PC-9 (cell line): Measurements from ENCODE around the gene TBC1D9B. TPM values are rescaled to one million over a fixed set of nuclear protein-coding genes. Genes with fewer than 3 reads are reported as not detected.

Experiments used
- BruUV-seq: library from RNA; stranded (reverse); fragments of 400-500 nt; replicated peaks from 2 replicates; lab custom pipeline; 2021; lab: Mats Ljungman, UMichigan
- CTCF ChIA-PET: fragments of 300-600 bp; sonication (Branson Sonifier 250); formaldehyde crosslinking; loops from one replicate; lab custom pipeline; 2022; ENCODE audit warnings: antibody characterized with exemption; lab: Charles Lee
- POLR2A ChIA-PET: fragments of 300-600 bp; sonication (Branson Sonifier 250); formaldehyde crosslinking; loops from one replicate; lab custom pipeline; 2022; ENCODE audit warnings: antibody characterized with exemption; ENCODE audit not compliant: unreplicated experiment; lab: Charles Lee
- DNase-seq, 2 experiments: peaks; one replicate each; pipeline versions ENCODE4 v3.0.0 to v3.0.0-alpha.2; 2015 to 2022; ENCODE audit warnings: mixed read lengths in 1 of 2
- H2AFZ ChIP-seq: fragments of 200-600 bp; sonication (generic); 2 replicates; pipeline ENCODE4 v1.8.1; 2017; ENCODE audit warnings: antibody characterized with exemption
- H3F3A ChIP-seq: fragments of 200-600 bp; sonication (generic); 2 replicates; pipeline ENCODE4 v1.8.1; 2017; ENCODE audit warnings: antibody characterized with exemption, mild to moderate bottlenecking, low read depth; ENCODE audit not compliant: insufficient read depth
- H3K27ac ChIP-seq: fragments of 200-600 bp; sonication (generic); 2 replicates; pipeline ENCODE4 v1.6.1; 2016; ENCODE audit warnings: mixed run types
- H3K27me3 ChIP-seq: fragments of 200-600 bp; sonication (generic); 2 replicates; pipeline ENCODE4 v1.6.1; 2016; ENCODE audit warnings: low read depth, mixed run types; ENCODE audit not compliant: insufficient read depth
- H3K36me3 ChIP-seq: fragments of 200-600 bp; sonication (generic); 2 replicates; pipeline ENCODE4 v1.6.1; 2016; ENCODE audit warnings: low read depth, mixed run types
- H3K4me1 ChIP-seq: fragments of 200-600 bp; sonication (generic); replicated peaks from 2 replicates; pipeline ENCODE4 v1.6.1; 2016; ENCODE audit warnings: mixed run types; ENCODE audit not compliant: insufficient read depth
- H3K4me2 ChIP-seq: fragments of 200-600 bp; sonication (generic); 2 replicates; pipeline ENCODE4 v1.6.1; 2017; ENCODE audit warnings: mixed run types
- H3K4me3 ChIP-seq: fragments of 200-600 bp; sonication (generic); 2 replicates; pipeline ENCODE4 v1.6.1; 2016; ENCODE audit warnings: mixed run types
- H3K79me2 ChIP-seq: fragments of 200-600 bp; sonication (generic); 2 replicates; pipeline ENCODE4 v1.6.1; 2017; ENCODE audit warnings: low read depth, mixed run types
- H3K9me2 ChIP-seq: fragments of 200-600 bp; sonication (generic); 2 replicates; pipeline ENCODE4 v1.8.1; 2017; ENCODE audit warnings: mild to moderate bottlenecking; ENCODE audit not compliant: insufficient read depth
- H3K9me3 ChIP-seq: fragments of 200-600 bp; sonication (generic); 2 replicates; pipeline ENCODE4 v1.8.1; 2016; ENCODE audit warnings: low read depth; ENCODE audit not compliant: insufficient read depth
- H4K20me1 ChIP-seq: fragments of 200-600 bp; sonication (generic); 2 replicates; pipeline ENCODE4 v1.8.1; 2017; ENCODE audit not compliant: insufficient read depth
- CTCF ChIP-seq: fragments of 200-600 bp; sonication (generic); conservative IDR thresholded peaks from 2 replicates; pipeline ENCODE4 v1.6.1; 2017; ENCODE audit warnings: mixed run types, antibody characterized with exemption, mild to moderate bottlenecking, moderate library complexity
- EZH2 ChIP-seq: fragments of 200-600 bp; sonication (generic); IDR thresholded peaks from 2 replicates; pipeline ENCODE4 v1.8.0; 2017; ENCODE audit warnings: antibody characterized with exemption, low read depth
- intact Hi-C: fragments of 100-400 bp; cut with micrococcal nuclease; formaldehyde crosslinking; loops from one replicate; pipeline ENCODE4 v1.10.0; 2022; ENCODE audit not compliant: unreplicated experiment
- total RNA-seq: library from RNA; stranded (reverse); gene quantifications from 2 replicates; pipeline ENCODE4 v1.2.3, GENCODE V29; 2021

TBC1D9B gene
- total RNA-seq, 1 experiment from 2014 or later = 118 TPM

GRCh38 chr5:179823937-179824744, 83.6 kb downstream of the TBC1D9B start:
- peaks cover 66% of the 10 kb centered on the region for H3K36me3 ChIP-seq
- H2AFZ ChIP-seq = no peak overlapping the region
- TF ChIP-seq CTCF = no peak
- no peak for TF ChIP-seq EZH2
- intact Hi-C loops = no loop called here
- no peaks in the 10 kb centered on the region for H3K9me3 ChIP-seq
- no peak overlapping the region for H3K27ac ChIP-seq
- H3K9me2 ChIP-seq = no peaks in the 10 kb centered on the region
- ChIA-PET CTCF (no interaction called here), POLR2A (no interaction called here)
- DNase-seq = no peak
- H3K27me3 ChIP-seq = no peaks in the 10 kb centered on the region
- BruUV-seq = no TSS peak
- peaks cover 91% of the 10 kb centered on the region for H3K79me2 ChIP-seq
- H4K20me1 ChIP-seq = peaks cover 74% of the 10 kb centered on the region
- H3F3A ChIP-seq = peaks cover 88% of the 10 kb centered on the region
- H3K4me1 ChIP-seq = peaks cover 47% of the 10 kb centered on the region
- H3K4me3 ChIP-seq = peak overlapping the region; percentile 34; the same call in 1 of the 2 replicates
- H3K4me2 ChIP-seq = peak overlapping the region; percentile 100

GRCh38 chr5:179822444-179822990, 85.2 kb downstream of the TBC1D9B start:
- no peak for DNase-seq
- Histone ChIP-seq H2AFZ (no peak overlapping the region), H3F3A (peaks cover 82% of the 10 kb centered on the region), H4K20me1 (peaks cover 58% of the 10 kb centered on the region), H3K4me1 (peaks cover 54% of the 10 kb centered on the region), H3K9me2 (no peaks in the 10 kb centered on the region), H3K79me2 (peaks cover 75% of the 10 kb centered on the region), H3K9me3 (no peaks in the 10 kb centered on the region), H3K36me3 (peaks cover 51% of the 10 kb centered on the region), H3K27ac (peak overlapping the region; percentile 100; the same call in 1 of the 2 replicates), H3K27me3 (no peaks in the 10 kb centered on the region), H3K4me2 (peak overlapping the region; percentile 100), H3K4me3 (peak overlapping the region; percentile 98)
- TF ChIP-seq EZH2 (no peak), CTCF (no peak)
- POLR2A ChIA-PET = interaction anchor here (0.5 to 0.7 kb wide), 13 partner anchors 10 to 241 kb away, joined by 3 to 23 read pairs (median 4); partner anchors contain the start of gene HNRNPH1
- CTCF ChIA-PET = interaction anchor here (0.6 kb wide), 1 partner anchor 118 kb away, joined by 4 read pairs; no protein-coding TSS in a partner anchor
- BruUV-seq = no TSS peak
- intact Hi-C loops = no loop called here

GRCh38 chr5:179822059-179822432, 85.7 kb downstream of the TBC1D9B start:
- H3K4me2 ChIP-seq = peak overlapping the region; percentile 100
- TF ChIP-seq CTCF = no peak
- H3K27me3 ChIP-seq = no peaks in the 10 kb centered on the region
- H2AFZ ChIP-seq = no peak overlapping the region
- TSS peak; percentile 48 for BruUV-seq
- POLR2A ChIA-PET = interaction anchor here (0.5 to 0.7 kb wide), 13 partner anchors 10 to 241 kb away, joined by 3 to 23 read pairs (median 4); partner anchors contain the start of gene HNRNPH1
- H3K79me2 ChIP-seq = peaks cover 71% of the 10 kb centered on the region
- peak overlapping the region; percentile 98 for H3K4me3 ChIP-seq
- peaks cover 80% of the 10 kb centered on the region for H3F3A ChIP-seq
- DNase-seq = no peak
- peak overlapping the region; percentile 100 for H3K27ac ChIP-seq
- intact Hi-C loops = no loop called here
- no peaks in the 10 kb centered on the region for H3K9me2 ChIP-seq
- peaks cover 53% of the 10 kb centered on the region for H4K20me1 ChIP-seq
- peaks cover 55% of the 10 kb centered on the region for H3K4me1 ChIP-seq
- no peaks in the 10 kb centered on the region for H3K9me3 ChIP-seq
- peaks cover 47% of the 10 kb centered on the region for H3K36me3 ChIP-seq
- CTCF ChIA-PET = interaction anchor here (0.6 kb wide), 1 partner anchor 118 kb away, joined by 4 read pairs; no protein-coding TSS in a partner anchor
